Breast epithelium (tissue), 3 donors: ENCODE measurements around the gene MTERF4.

Source experiments
- CTCF ChIP-seq, 3 donors: fragments of 450-650 bp; IDR thresholded peaks; one replicate each; pipeline ENCODE4 v1.5.1; 2016 to 2017; ENCODE audit warnings: antibody characterized with exemption in 3 of 3, mild to moderate bottlenecking in 3 of 3, moderate library complexity in 3 of 3
- POLR2A ChIP-seq: fragments of 450-650 bp; IDR thresholded peaks from one replicate; pipeline ENCODE4 v1.6.1; 2016; ENCODE audit warnings: antibody characterized with exemption, mild to moderate bottlenecking, moderate library complexity

GRCh38 chr2:241131531-241131930 is 29.4 kb upstream of the MTERF4 start:
- no peak for TF ChIP-seq CTCF (IDR thresholded peaks at IDR 0.05)
- no peak for TF ChIP-seq POLR2A
